CD4-positive, alpha-beta T cell (primary cell): ENCODE measurements around the gene SGO1. TPM values are rescaled to one million over a fixed set of nuclear protein-coding genes. Genes with fewer than 3 reads are reported as not detected.
A peak's percentile ranks its signal among the peaks of the same experiment; 100 is the strongest.

Experiments
- ATAC-seq: fragments of 200-7000 bp; cut with Tn5 transposase; one replicate; pipeline ENCODE4 v1.10.0; 2022; ENCODE audit warnings: mild to moderate bottlenecking; ENCODE audit not compliant: poor library complexity
- CTCF ChIA-PET: fragments of 350-600 bp; sonication (Branson Sonifier 250); formaldehyde crosslinking; loops from one replicate; lab custom pipeline; 2021; ENCODE audit warnings: antibody characterized with exemption, inconsistent platforms; lab: Charles Lee
- POLR2A ChIA-PET: fragments of 350-600 bp; sonication (Branson Sonifier 250); formaldehyde crosslinking; loops from one replicate; lab custom pipeline; 2021; ENCODE audit warnings: antibody characterized with exemption, inconsistent platforms; lab: Charles Lee
- DNase-seq, 14 experiments: peaks; one replicate each; pipeline ENCODE4 v3.0.0-alpha.2; 2013 to 2020; ENCODE audit warnings: mixed read lengths in 2 of 14
- H3K27ac ChIP-seq, 2 donors: one replicate each; pipeline versions ENCODE4 v1.5.1 to v1.7.0; 2013; ENCODE audit warnings: low read length in 2 of 2, low read depth in 1 of 2, mild to moderate bottlenecking in 1 of 2
- H3K27me3 ChIP-seq, 2 experiments: 1 replicate in 1 of 2; 2 replicates in 1 of 2; pipeline versions ENCODE4 v1.6.1 to v1.7.0; 2013; ENCODE audit warnings: low read length in 2 of 2, control low read depth in 1 of 2, mild to moderate bottlenecking in 1 of 2, moderate library complexity in 1 of 2; ENCODE audit not compliant: insufficient read depth in 2 of 2, control insufficient read depth in 1 of 2
- H3K36me3 ChIP-seq: one replicate; pipeline ENCODE4 v1.6.1; 2013; ENCODE audit warnings: low read length, control low read depth; ENCODE audit not compliant: insufficient read depth
- H3K4me1 ChIP-seq: one replicate; pipeline ENCODE4 v1.6.1; 2013; ENCODE audit warnings: low read length, control low read depth; ENCODE audit not compliant: insufficient read depth
- H3K4me3 ChIP-seq: one replicate; pipeline ENCODE4 v1.5.1; 2013; ENCODE audit warnings: mild to moderate bottlenecking, low read length, moderate library complexity
- H3K9me3 ChIP-seq, 2 experiments: 1 replicate in 1 of 2; 2 replicates in 1 of 2; pipeline versions ENCODE4 v1.6.1 to v1.7.0; 2013; ENCODE audit warnings: low read length in 2 of 2, mild to moderate bottlenecking in 2 of 2, control low read depth in 1 of 2, moderate library complexity in 1 of 2; ENCODE audit not compliant: control insufficient read depth in 1 of 2, insufficient read depth in 1 of 2
- H3K27ac Mint-ChIP-seq: one replicate; pipeline ENCODE4 v1.8.0; 2020; ENCODE audit warnings: mixed read lengths
- H3K27me3 Mint-ChIP-seq: one replicate; pipeline ENCODE4 v1.8.0; 2021; ENCODE audit warnings: mixed read lengths
- H3K36me3 Mint-ChIP-seq: one replicate; pipeline ENCODE4 v1.8.0; 2021; ENCODE audit warnings: low read depth, mixed read lengths
- H3K4me1 Mint-ChIP-seq: one replicate; pipeline ENCODE4 v1.8.0; 2021; ENCODE audit warnings: low read depth, mixed read lengths
- H3K4me3 Mint-ChIP-seq: one replicate; pipeline ENCODE4 v1.8.0; 2020; ENCODE audit warnings: mild to moderate bottlenecking, mixed read lengths
- H3K9me3 Mint-ChIP-seq: one replicate; pipeline ENCODE4 v1.8.0; 2020; ENCODE audit warnings: mixed read lengths
- CTCF ChIP-seq: fragments of 200-600 bp; IDR thresholded peaks from one replicate; pipeline ENCODE4 v1.8.0; 2022; ENCODE audit warnings: antibody characterized with exemption, mild to moderate bottlenecking
- intact Hi-C, 2 experiments: fragments of 100-400 bp; cut with DNase I in 1 of 2; cut with micrococcal nuclease in 1 of 2; formaldehyde crosslinking; loops; one replicate each; pipeline versions ENCODE4 v1.15.1 to v1.9.0; 2023 to 2025; cut with DNase I, micrococcal nuclease
- total RNA-seq, 174 experiments: library from RNA in 2 of 174; stranded (reverse) in 2 of 174; gene quantifications; one replicate each; pipeline ENCODE4 v1.2.3 and lab custom pipeline; 2021 to 2026

The SGO1 gene
- total RNA-seq, 2 experiments from 2014 or later: not detected

DNA sequence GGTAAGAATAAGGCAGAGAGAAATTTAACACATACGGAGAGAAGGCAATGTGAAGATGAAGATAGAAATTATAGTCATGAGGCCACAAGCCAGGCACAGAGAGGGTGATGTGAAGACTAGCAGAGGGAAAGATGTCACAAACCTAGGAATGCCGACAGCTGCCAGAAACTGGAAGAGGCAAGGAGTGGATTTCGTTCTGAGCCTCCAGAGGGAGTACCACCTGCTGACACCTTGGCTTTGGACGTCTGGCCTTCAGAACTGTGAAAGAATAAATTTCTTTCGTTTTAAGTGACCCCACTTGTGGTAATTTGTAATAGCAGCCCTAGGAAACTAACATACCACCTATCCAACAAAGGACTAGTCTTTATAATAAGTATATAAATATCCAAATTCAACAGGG, 5.0 kb upstream of the SGO1 start:
- ChIA-PET POLR2A (no interaction called here), CTCF (no interaction called here)
- Histone ChIP-seq H3K27me3 (no peaks in the 10 kb centered on the region), H3K4me1 (peaks cover 18% of the 10 kb centered on the region), H3K4me3 (no peak overlapping the region), H3K9me3 (no peaks in the 10 kb centered on the region), H3K36me3 (no peaks in the 10 kb centered on the region), H3K27ac (no peak overlapping the region)
- no peaks in the 10 kb centered on the region for H3K27me3 Mint-ChIP-seq
- H3K4me1 Mint-ChIP-seq: no peaks in the 10 kb centered on the region
- TF ChIP-seq CTCF: no peak
- ATAC-seq: no peak
- intact Hi-C loops: no loop called here
- H3K4me3 Mint-ChIP-seq: no peak overlapping the region
- no peak overlapping the region for H3K27ac Mint-ChIP-seq
- no peak for DNase-seq
- H3K9me3 Mint-ChIP-seq: no peaks in the 10 kb centered on the region
- no peaks in the 10 kb centered on the region for H3K36me3 Mint-ChIP-seq

- Histone ChIP-seq H3K27me3 (no peaks in the 10 kb centered on the region), H3K4me1 (peaks cover 26% of the 10 kb centered on the region), H3K4me3 (peak overlapping the region; percentile 81), H3K9me3 (no peaks in the 10 kb centered on the region), H3K27ac (peak overlapping the region; percentile 92 to 97), H3K36me3 (no peaks in the 10 kb centered on the region)
- H3K27me3 Mint-ChIP-seq: no peaks in the 10 kb centered on the region
- CTCF ChIA-PET: interaction anchor here (1.0 kb wide), 1 partner anchor 146 kb away, joined by 3 read pairs; the partner anchor contains the start of gene KAT2B
- no peak for TF ChIP-seq CTCF
- H3K36me3 Mint-ChIP-seq: no peaks in the 10 kb centered on the region
- DNase-seq (no peak), ATAC-seq (peak; percentile 1)
- intact Hi-C loops: loop anchor here (1.0 to 2.0 kb wide), 4 partner anchors 144 to 240 kb away; partner anchors contain the start of genes RAB5A (in 2 of the 2) and KAT2B (in 1 of the 2)
- H3K4me3 Mint-ChIP-seq: no peak overlapping the region
- H3K27ac Mint-ChIP-seq: no peak overlapping the region
- POLR2A ChIA-PET: interaction anchor here (0.6 to 2.4 kb wide), 14 partner anchors 9 to 239 kb away, joined by 3 to 29 read pairs (median 4); partner anchors contain the start of genes KAT2B and RAB5A
- H3K9me3 Mint-ChIP-seq: no peaks in the 10 kb centered on the region
- no peaks in the 10 kb centered on the region for H3K4me1 Mint-ChIP-seq
Measured at GRCh38 chr3:20186600-20187004, 596 bp upstream of the SGO1 start.

- TF ChIP-seq CTCF: no peak
- Histone ChIP-seq H3K4me1 (peaks cover 26% of the 10 kb centered on the region), H3K9me3 (no peaks in the 10 kb centered on the region), H3K27ac (peak overlapping the region; percentile 29 to 50), H3K4me3 (peak overlapping the region; percentile 81), H3K36me3 (no peaks in the 10 kb centered on the region), H3K27me3 (no peaks in the 10 kb centered on the region)
- Mint-ChIP-seq H3K36me3 (no peaks in the 10 kb centered on the region), H3K4me3 (no peak overlapping the region), H3K27ac (no peak overlapping the region), H3K9me3 (no peaks in the 10 kb centered on the region), H3K27me3 (no peaks in the 10 kb centered on the region), H3K4me1 (no peaks in the 10 kb centered on the region)
- POLR2A ChIA-PET: interaction anchor here (1.2 to 2.3 kb wide), 4 partner anchors 37 to 238 kb away, joined by 4 to 29 read pairs (median 8); partner anchors contain the start of genes KAT2B and RAB5A
- DNase-seq (peak in 4 of 14 experiments; percentile 9 to 60 (median 49)), ATAC-seq (no peak)
- intact Hi-C loops: no loop called here
- CTCF ChIA-PET: interaction anchor here (1.0 kb wide), 1 partner anchor 9 kb away, joined by 3 read pairs; no protein-coding TSS in a partner anchor
Measured at GRCh38 chr3:20185331-20185678, 701 bp downstream of the SGO1 start.
